DMS153 (cell line): ENCODE measurements around the gene SKAP1.

Source experiments
- DNase-seq: peaks from one replicate; lab custom pipeline; 2025; lab: John Stamatoyannopoulos, UW

SKAP1 gene

DNA sequence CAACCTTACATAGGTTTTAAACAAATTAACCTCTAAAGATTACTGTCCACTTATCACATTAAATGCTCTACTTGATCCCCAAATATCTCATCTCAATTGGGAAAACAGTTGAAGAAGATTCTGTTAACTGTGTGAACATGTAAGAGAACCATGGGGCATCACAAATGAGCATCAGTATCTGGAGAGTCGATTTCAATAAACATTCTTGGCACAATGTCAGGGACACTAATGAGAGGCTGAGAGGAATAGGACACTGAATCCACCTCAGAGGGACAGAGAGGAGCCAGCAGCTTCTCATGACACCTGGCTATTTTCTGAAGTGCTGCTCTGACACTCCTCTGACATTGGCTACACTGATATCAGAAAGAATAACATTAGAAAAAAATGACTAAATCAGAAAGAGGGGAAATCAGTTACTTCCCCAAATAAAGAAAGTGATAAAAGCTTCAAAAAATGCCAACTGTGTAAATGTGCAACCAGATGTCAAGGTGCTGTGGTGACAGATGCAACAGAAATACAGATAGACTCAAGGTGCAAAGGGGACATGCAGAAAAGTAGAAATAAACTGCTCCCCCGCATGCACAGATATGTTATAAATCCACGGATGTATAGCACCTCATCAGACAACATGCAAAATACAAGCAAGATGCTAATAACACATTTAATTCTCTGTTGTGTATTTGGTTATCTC, 255.0 kb downstream of the SKAP1 start:
- DNase-seq: peak; percentile 14

DNA sequence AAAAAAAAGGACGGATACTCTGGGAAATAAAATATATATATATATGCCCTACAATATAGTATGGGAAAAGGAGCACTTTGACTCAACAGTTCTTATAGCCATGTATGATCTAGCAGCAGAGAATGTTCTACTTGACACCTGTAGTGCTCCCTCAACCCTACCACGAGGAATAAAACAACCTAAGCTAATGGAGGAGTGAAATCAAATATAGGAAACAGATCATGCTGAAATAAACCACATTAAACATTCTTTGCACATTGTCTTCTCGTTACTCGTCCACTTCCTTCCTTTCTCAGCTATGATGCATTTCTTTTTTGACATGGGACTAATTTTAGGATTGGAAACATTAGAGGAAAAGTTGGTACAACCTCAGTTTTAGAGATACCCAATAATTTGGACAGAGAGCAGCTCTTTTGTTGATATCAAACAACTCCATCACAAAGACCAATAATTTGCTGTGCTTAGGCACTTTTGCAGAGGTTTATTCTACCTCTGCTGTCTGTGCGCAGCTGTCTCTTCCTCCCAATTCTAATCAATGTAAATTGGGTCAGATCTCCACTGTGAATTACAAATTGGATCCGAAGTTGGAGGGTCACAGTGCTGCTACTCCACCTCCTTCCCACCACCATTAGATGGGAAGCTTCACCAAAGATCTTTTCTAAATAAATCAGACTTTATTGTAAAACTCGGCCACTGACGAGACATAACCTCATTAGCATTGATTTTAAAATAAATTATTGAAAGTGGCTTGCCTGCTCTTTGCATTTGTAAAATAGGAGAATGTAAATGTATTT, 256.6 kb downstream of the SKAP1 start:
- DNase-seq: no peak

DNA sequence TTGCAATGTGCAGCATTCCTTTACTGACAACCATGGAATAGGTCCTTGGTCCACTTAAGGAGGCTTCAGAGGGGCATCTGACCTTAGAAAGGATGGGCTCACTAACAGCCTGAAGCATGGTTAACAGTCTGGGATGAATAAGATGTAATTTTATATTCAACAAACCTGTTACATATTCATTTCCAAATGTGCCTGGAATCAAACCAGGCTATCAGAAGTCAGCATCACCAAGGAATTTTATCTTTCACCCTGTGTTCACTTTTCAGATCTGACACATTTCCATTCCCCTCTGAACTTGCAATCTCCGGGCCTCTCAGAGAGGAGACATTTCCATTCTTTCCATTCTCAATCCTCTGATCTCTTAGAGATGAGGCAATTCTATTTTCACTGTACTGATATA, 260.1 kb downstream of the SKAP1 start:
- no peak for DNase-seq

DNA sequence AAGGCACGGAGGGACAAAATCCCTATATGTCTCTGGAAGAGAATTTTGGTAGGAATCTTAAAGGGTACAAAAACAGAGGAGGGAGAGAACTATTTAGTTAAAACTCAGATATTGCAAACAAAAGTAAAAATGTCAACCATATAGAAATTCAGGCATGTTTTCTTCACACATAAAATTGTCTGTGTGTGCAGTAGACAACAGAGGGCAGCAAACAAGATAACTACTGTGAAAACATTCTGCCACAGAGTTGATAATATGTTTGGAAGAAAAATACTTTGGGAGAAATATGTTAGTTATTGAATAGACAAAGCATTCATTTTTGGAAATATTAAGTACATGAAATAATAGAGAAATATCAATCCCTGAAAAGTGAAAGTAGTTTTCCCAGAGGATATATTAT, 266.2 kb downstream of the SKAP1 start:
- DNase-seq: no peak

DNA sequence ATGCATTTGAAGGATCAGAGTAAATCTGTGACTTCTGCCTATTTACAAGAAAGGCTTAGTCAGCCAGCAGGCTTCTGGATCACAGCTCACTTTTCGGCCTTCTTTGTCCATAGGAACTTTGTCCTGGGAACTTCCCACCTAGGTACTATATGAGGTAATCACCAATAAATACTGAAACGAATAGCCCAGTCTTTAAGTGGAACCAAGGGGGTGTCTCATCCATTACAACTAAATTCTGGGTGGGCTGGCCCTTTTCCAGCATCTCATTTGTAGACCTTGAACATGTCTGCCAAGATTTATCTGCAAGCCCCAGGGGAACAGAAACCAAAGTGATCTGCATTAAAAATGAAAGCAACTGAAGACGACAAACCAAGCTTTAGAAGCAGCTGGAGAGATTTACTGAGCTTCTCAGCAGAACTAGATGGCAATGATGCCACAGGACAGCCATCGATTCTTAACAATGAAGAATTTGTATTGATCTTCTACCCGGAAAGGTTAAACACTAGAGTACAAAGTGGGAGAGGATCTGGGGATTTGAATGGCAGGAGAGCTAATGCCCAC, 267.0 kb downstream of the SKAP1 start:
- DNase-seq: no peak

DNA sequence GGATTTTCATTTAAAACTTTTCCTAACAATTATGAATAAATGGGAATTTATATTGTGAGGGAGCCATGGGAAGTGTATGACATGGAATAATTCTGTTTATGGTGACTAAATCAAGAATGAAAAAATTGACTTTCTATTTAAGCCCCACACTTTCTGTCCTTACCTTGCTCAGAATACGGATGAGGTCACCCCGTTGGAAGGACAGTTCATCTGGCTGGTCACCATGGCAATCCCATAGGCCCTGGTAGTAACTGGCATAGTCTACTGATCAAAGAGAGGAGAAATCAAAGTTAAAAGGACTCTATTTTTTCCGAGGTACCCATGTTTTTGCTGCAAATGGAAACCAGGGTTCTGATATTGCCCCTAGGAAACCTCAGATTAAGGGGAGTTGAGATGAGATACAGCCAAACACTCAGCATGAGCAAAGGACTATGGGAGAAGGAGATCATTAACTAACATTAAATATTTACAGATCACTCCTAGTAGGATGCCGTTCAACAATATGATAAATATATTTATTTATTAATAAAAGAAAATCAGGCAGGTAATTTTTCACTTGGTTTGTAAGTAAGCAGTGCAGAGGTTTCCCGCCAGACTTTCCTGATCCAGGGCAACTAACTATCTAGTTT, 267.6 kb downstream of the SKAP1 start:
- no peak for DNase-seq

DNA sequence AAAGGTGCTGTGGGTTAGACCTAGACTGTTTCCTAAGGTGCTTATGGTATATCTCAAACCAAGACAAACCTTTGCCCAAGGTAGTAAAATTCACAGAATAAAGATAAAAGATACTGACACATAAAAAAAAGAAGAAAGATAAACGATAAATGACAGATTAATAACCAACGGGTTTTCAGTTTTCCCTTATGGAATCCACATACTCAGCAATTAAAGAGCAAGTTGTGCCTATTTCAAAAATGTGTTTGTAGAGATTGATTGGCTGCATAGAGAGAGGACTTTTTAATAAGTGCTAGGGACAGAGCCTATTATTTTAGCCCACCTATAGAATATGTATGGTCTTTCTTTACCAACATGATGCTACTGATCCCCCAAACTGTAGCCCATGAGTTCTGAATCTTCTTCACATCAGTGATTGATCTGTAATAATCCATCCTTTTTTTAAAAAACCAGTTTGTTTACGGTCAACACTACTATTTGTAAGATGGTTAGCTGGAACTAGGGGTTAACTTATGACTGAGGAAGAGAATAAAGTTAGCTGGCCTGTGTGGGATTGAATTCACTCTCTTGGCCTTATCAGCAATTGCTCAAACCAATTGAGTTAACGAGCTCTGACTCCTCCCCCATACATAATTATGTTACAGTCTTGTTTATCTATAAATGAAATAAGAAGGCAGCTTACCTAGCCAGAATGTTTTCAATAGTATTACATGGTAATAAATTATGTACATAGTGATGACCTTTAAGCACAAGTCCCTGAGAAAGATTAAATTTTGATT, 268.7 kb downstream of the SKAP1 start:
- DNase-seq: no peak

DNA sequence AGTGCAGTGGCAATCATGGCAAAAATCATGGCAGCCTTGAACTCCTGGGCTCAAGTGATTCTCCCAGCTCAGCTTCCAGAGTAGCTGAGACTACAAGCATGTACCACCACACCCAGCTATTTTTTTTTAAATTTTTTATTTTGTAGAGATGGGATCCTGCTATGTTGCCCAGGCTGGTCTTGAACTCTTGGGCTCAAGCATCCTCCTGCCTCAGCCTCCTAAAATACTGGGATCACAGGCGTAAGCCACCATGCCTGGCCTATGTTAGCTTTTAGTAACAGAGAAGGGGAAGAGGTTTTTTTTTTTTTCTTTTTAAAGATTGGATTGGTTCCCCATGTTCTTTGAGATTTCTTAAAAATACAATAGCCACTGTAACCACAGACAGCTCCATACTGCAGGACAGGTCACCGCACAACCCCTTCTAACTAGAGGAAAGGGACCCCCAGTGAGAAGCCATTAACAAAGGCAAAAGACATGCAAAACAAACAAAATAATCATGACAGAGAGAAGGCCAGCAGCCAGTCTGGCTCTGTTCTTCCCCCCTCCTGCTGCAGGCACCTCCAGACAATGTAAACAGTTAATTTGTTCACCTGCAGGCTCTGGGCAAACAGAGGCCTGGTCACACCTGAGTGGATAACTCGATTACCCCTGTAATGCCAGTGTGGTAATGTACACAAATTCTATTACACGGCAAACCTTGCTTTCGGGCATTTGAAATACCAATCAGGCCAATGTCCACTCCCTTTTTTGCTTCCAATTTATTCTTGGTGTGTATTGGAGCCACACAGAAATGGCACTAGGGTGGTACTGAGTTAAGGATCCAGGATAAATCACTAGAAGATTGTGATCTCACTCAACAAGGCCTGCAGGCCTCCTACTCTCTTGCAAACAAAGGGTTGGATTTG, 269.6 kb downstream of the SKAP1 start:
- DNase-seq: peak; percentile 90

DNA sequence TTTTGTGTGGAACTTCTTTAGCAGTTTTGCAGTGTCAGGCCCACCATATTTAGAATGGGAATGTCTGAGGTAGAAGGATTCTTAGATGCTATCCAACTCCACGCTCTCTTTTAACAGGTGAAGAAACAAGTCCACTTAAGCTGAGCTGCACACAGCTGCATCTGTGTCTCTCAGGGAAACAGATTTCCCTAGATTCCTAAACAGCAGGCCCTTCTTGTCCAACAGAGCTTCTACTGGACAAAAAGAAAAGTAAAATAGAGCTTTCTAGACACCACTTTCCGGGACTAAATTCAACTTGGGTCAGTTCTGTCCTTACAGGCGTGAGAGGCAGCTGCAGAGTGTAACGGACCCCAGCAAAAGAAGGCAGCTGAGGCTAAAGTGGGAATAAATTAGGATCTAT, 270.8 kb downstream of the SKAP1 start:
- DNase-seq: no peak

DNA sequence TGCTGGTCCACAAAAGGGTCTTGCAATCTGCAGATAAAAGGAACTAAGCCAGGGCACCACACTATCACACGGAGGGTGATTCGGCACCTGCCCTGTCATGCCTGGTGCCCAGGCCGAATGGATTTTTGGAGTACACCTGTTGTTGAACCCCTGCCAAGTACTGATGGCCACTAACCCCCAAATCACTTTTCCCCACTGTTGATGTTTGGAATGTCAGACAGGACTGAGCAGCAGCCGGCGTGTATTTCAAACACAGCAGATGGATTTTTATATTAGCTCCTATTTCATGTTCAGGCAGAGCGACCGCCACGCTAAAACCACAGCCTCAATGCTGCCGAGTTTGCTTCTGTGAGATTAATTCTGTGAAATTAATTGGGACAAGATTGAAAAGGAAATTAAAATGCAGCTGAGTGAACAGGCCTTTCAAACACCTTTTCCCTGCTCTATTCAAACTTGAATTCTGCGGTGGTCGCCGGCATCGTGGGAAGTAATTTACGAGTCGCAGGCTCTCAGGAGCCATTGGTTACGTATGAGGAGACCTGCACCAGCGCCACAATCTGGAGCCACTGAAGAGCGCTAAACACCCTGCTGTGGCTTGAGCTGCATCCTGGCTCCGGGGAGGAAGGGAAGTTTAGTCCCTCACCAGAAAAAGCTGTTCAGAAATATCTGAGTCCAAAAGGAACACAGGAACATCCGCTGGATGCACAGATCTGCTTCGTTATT, 274.0 kb downstream of the SKAP1 start:
- DNase-seq: no peak

DNA sequence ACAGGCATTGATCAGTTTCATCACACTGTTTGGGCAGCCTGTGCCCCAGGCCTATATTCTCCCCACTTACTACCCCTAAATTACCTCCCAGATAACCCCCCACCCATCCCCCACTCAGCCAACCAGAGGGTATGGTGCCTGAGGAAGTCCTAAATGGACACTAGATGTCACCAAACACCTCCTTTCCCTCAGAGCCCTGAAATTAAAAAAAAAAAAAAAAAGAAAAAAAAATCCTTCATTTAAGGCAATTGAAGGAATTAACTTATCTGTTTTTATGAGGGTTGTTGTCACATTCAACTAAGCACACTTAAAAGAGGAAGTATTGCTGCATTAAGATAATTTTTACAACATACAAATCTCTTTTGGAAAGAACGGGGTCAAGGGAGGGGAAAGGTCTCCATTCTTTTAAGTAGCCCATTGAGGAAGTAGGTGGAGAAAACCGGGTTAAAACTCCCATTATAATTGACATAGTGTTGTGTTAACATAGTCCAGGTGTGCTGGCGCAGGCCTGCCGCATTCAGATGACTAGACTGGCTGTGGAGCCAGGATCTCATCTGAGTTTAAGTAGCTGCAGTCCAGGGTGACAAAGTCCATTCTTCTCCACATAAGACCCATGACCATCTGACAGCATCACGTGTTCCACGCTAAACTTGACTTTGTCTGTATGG, 276.2 kb downstream of the SKAP1 start:
- peak; percentile 68 for DNase-seq

DNA sequence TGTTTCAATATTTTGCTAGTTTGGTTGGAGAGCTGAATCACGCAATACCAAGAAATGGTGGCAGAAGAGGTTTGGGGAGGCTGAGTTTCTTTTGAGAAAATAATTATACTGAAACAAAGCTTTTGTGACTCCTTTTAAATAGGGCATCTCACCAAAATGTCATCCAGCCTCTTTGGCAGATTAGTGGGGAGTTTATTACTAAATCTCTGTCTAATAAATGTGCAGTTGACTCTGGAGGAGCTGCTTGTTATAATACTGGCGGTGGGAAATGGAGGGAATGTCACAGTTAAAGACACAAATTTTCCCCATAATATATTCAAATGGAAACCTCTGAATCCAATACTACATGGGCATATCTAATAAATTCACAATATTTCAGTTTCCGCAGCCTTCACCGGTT, 277.7 kb downstream of the SKAP1 start:
- no peak for DNase-seq

DNA sequence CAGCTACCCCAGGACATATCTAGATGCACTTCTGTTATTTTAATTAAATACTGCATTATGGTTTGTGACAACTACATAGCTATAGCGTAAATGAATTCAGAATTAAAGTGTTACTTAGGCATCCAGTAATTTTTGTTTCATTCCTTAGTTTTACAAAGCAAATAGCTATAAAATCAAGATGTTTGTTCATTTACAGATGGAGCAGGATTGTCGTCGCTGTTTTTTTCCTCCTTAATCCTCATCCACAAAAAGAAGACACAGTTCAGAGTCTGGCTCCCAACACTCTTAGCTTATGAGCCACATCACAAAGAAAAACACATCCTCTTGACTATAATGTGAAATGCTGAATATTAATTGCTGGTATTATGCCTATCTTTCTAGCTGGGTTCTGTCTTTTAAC, 278.8 kb downstream of the SKAP1 start:
- no peak for DNase-seq

DNA sequence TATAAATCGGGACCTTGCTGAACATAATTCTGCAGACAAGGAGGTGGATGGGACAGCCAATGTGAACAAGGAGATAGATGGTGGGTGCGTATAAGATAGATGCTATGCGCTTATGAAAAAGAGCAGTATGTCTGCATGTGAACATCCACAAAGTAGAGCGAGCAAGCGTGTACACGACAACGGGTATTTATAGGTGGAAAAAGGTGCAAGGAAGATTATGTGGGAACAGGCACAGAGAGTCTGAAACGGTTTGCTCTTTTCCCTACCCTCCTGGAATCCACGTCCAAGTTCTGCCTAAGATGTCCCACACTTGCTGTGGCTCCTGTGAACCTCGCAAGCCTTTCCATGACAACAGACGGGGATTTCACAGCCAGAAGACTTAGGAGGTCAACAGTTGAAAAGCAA, 279.4 kb downstream of the SKAP1 start:
- DNase-seq: no peak

DNA sequence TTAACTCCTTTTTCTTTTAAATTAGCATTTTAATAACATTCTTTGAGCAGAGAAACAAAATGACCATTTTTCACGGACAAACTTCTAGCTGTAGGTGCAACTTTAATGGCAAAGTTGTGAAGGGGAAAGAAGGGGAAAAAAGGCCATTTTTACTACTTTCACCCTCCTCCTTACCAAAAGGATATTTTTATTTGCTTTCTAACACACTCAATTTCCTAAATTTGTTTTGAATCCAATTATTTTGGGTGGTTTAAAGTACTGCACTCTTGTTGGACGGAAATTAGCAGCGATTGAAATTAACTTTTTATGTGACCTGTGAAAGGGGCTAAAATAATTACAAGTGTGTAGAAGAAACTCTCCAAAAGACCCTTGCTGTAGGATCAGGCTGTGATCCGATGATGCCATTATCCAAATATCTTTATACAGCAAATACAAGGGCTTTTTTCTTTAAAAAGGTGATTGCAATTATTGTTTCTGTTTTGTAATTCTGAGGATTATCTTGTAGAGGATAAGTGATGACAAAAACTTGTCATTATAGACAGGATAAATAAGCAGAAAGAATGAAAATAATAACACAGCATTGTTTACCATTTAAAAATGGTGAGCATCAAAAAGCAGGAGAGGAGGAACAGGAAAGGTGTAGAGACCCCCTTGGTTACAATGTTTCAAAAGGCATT, 280.1 kb downstream of the SKAP1 start:
- no peak for DNase-seq

DNA sequence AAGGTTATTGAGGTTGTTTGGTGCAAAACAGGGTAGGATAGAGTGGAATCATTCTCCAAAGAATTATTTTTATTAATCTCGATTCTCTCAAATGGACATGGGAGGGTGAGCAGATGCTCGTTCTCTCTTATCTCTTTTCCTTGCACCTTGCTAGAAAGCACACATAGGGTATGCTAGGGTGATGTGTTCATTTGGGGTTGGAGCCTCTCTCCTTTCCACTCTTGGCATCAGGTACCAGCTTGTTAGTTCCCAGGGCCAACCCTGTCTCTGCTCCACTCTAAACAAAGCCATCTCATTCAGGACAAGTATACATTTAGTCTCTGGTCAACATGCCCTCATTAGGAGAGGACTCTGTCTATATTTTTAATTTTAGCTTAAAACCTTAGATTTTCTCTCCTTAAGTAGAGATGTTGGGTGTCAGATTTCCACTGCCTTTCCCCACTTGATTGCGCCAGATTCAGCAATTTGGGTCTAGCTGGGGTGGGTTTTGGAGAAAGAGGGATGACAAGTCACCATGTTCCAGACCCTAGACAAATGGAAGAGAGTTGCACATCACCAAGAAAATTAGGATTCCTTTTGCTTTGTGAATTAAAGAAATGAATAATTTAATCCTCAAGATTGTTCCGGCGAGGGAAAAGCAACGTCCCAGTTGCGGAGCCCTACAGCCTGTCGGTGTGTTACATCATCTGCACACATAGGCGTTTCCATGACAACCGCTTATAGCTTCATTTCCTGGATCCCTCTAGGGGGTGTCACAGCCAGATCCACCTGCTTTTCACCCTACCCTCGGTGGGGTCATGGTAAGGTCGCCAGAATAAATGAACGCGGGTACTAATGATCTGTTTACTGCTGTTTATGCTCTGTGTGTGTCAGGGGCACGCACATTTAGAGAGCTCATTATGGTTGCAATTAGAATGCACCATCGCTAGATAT, 280.9 kb downstream of the SKAP1 start:
- no peak for DNase-seq

DNA sequence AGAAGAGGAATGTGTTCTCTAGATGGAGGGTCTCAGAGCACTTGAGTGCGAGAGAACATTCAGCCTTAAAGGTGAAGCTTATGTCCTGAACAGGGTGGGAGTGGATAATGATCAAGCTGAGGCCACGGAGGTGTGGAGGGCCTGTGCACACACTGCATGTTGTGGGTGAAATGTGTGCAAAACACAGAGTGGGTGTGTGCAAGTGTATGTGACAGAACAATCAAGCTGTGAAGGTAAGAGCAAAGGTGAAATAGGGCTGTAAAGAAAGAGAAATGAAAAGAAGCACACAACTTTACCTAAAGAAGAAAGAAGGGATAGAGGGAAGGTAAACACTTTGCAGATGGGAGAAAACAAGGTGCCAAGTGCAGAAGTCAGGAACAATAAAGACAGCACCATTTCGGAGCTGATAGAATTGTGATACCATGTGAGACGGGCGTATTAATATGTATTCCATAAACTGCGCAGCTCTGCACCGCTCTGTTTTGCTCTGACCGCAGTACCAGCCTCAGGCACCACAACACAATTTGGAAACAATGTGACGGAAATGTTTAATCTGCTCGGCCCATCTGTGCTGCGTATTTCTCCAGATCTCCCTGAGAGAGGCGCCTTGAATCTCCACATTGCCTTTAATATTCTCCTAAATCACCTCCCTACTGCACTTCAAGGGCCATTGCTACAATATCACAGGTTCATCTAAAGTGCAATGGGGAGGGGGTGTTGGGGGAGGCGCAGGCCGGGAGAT, 281.8 kb downstream of the SKAP1 start:
- no peak for DNase-seq
